ENCODE measurements around the gene SHISA2.
"Not testable (repeated sequence)": the region's sequence is repeated elsewhere in the genome, so short reads cannot be mapped to it uniquely, and the experiment has no call there.

The SHISA2 gene

GRCh38 chr13:26051657-26052311, at the start of gene SHISA2:
Gene SHISA2 (minus strand): TSS chr13:26052016. CDS start chr13:26050975, 1,041 bp downstream.
- DNase-seq (ENCODE audit: low spot score), result no peak

DNA sequence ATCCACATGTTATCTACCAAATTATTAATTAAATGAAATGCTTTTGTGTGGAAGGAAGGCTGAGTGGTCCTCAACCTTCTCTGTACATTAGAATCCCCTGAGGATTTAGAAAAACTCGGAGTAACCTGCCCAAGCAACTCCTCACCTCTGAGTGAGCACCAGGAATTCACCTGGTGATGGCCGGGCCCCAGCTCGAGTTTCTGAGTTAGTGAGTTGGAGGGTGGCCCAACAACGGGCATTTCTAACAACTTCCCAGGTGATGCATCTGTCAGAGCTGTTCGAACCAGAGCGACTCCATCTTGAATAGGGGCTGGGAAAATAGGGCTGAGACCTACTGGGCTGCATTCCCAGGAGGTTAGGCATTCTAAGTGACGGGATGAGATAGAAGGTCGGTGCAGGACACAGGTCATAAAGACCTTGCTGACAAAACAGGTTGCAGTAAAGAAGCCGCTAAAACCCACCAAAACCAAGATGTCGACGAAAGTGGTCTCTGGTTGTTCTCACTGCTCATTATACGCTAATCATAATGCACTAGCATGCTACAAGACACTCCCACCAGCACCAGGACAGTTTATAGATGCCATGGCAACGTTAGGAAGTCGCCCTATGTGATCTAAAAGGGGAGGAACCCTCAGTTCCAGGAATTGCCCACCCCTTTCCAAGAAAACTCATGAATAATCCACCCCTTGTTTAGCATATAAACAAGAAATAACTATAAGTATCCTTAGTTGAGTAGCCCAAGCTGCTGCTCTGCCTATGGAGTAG, 44.2 kb upstream of the SHISA2 start:
- no peak for DNase-seq (ENCODE audit: low spot score)

GRCh38 chr13:26095338-26095737, 43.5 kb upstream of the SHISA2 start:
- DNase-seq (ENCODE audit: low spot score), result no peak

DNA sequence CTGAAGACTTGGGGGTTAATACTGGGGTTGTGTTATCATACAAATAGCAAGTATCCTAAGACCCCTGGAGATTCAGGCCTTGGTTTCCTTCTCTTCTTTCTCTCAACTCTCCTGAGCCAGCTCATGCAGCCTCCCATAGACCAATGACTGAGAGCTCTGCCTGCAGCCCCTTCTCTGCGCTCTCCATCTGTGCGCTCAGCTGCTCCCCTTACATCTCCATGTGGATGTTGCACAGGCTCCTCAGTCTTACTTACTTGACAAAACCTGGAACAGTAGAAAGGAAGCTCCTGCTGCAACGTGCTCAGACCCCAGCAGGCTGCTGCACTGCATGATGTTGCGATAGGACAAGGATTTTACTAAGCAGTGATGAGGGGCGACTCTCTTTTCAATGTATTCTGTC, 25.0 kb upstream of the SHISA2 start:
- not testable (repeated sequence) for DNase-seq (ENCODE audit: low spot score)

GRCh38 chr13:26075498-26075897, 23.7 kb upstream of the SHISA2 start:
- DNase-seq (ENCODE audit: low spot score), result no peak

DNA sequence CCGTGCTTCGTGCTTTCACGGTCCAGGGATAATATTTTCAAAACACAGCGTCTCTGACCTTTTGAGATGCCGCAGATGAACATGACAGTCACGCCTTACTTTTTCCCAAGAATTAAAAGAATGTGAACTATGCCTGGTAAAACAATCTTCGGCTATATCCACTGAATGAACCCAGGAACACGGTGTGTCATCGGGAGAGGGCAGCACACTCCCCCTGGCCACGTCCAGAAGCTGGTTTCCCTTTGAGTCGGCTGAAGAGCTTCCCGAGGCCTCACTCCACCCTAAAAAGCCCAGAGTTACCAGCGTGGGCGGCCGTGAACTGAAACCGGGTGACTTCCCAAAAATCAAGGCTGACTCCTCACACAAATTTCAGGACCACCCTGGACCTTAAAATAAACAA, 22.9 kb upstream of the SHISA2 start:
- DNase-seq (ENCODE audit: low spot score), result no peak

- not testable (repeated sequence) for DNase-seq (ENCODE audit: low spot score)
Measured at GRCh38 chr13:26072335-26072734, 20.5 kb upstream of the SHISA2 start.

DNA sequence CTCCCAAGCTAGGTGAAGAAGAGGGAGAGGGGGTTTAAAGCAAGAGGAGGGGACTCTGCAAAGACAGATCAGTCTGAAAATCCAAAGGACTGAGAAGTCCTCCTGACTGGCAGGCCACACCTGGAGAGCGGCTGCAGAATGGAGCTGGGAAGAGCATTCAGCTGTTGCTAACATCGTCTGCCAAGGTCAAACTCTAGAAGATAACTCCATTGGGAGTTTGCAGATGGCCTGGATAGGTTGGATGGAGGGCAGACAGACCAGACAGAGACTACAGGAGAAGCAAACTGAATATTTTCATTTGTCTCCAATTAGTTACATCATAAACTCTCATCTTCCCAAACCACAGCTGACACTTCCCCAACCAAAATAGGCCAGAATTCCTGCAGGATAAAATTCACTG, 19.9 kb upstream of the SHISA2 start:
- no peak for DNase-seq (ENCODE audit: low spot score)

DNA sequence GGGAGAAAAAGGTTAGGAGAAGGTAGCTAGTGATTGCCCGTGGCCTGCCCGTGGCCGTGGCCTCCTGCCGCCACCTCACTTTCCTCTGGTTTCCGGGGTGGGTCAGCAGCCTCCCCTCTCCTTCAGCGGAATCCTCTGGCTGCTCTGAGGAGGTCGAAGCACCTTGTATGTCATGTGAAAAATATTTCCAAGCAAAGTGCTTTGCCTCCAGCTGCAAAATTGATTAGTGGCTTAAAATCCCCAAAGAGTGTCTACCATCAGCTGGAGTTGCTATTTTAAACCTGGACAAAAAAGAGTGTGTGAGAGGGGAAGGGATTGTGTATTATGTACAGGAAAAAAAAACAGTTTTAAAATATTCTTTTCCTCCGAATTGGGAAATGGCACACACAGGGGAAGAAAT, 17.8 kb upstream of the SHISA2 start:
- not testable (repeated sequence) for DNase-seq (ENCODE audit: low spot score)

DNA sequence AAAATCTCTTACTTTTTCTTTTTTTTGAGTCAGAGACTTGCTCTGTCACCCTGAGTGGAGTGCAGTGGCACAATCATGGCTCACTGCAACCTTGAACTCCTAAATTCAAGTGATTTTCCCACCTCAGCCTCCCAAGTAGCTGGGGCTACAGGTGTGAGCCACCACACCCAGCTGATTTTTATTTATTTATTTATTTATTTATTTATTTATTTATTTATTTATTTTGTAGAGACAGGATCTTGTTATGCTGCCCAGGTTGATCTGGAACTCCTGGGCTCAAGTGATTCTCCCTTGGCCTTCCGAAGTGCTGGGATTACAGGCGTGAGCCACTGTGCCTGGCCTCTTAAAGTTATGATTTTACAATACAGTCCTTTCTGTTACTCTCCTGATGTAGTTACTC, 16.6 kb upstream of the SHISA2 start:
- not testable (repeated sequence) for DNase-seq (ENCODE audit: low spot score)

GRCh38 chr13:26067601-26068000, 15.8 kb upstream of the SHISA2 start:
- DNase-seq (ENCODE audit: low spot score), result no peak

DNA sequence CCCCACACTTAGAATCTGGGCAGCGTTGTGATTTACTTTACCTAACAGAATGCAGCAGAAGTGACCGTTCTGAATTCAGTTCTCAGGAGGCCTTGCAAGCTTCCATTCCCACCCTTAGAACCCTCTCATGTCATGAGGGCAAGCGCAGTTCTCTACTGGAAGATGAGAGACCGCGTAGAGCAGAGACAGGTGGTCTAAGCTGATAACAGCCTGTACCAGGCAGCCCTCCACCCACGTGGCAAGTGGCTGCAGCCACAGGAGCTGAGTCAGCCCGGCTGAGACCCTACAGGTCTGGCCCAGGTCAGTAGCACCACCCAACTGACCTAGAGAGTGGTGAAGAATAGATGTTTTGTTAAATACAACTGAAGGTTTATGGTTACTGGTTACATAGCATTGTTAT, 14.7 kb upstream of the SHISA2 start:
- not testable (repeated sequence) for DNase-seq (ENCODE audit: low spot score)

DNA sequence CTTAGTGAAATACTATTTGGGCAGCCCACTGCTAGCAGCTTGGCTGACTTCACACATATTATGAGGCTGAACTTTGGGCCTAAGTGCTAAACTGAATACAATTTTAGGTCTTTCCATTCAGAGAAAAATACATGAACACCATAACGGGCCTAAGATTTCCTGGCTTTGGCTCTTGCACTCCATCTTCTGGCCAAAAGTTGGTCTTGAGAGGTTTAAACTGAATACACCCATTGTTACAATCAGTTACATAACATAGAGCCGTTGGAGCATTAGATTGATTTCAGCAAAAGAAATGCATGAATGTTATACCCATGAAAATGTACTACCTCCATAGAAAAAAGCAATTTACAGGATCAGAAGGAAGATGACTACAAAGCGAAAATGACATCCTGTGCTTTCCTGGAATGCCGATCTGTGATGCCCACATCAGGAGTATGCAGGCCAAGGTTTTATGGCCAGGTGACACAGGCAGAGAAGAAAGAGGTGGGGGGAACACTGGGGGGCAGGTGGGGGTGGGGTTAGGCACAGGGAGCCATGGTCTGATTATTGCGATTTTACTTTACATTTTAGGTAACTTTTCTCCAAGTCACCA, 11.1 kb upstream of the SHISA2 start:
- DNase-seq (ENCODE audit: low spot score), result peak; percentile 91

- peak; percentile 88 for DNase-seq (ENCODE audit: low spot score)
Measured at GRCh38 chr13:26061947-26062346, 10.1 kb upstream of the SHISA2 start.

DNA sequence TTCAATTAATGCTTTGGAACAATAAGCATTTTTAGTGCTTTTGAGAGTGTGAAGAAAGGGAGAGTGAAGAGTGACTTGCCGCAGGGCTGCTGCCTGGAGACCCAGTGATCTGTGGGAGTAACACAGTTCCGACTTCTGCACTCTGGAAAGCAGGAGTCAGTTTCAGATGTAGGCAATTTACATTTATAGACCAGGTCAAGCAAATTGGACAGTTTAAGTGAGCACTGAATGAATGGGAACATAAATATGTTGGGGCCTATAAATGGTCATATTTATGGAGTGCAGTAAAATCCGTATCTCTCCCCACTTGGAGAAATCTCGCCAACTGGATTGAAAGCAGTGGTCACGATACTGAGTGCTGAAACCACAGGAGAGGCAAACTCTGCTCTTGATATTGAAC, 9.4 kb upstream of the SHISA2 start:
- DNase-seq (ENCODE audit: low spot score), result no peak

DNA sequence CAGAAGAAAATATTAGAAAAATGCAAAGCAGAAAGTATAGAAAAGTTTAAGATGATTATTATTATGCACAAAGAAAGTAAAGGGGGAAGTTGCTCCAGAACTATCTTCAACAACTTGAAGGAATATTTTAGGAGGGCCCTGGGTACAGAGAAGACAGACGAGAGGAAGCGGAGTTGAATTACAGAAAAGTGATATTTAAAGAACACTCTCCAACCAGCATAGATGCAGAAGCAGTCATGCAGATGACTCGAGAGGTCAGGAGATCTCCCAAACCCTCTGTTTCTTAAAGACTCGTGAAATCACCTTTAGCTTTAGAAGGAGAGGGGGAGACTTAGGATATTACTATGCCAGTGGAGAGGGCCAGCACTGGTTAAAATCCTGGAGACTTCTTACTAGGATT, 8.5 kb upstream of the SHISA2 start:
- no peak for DNase-seq (ENCODE audit: low spot score)

GRCh38 chr13:26058704-26059103, 6.9 kb upstream of the SHISA2 start:
- DNase-seq (ENCODE audit: low spot score), result no peak

GRCh38 chr13:26054896-26055295, 3.1 kb upstream of the SHISA2 start:
- DNase-seq (ENCODE audit: low spot score), result no peak

DNA sequence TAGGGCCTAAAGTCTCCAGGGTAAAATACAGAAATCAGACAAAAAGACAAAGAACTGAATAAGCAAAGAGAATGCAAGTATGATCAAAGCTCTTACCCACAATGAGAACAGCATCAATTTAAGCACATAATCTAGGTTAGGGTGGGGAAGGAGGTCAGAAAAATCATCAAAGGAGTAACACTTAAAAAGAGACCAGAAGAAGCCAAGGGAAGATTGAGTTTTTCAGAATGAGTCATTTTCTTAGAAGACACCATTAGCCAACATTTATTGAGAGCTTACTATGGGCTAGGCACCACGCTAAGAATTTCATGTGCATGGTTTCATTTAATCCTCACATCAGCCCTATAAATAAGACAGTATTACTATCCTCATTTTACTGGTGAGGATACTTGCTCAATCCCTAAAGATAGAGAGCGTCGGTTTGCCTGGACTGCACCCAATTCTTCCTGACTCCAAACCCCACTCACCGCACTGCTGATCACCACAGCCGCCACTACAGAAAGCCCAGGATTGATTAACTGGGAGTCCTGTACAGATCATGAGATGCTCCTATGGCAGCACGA, 1.7 kb upstream of the SHISA2 start:
- DNase-seq (ENCODE audit: low spot score), result no peak

DNA sequence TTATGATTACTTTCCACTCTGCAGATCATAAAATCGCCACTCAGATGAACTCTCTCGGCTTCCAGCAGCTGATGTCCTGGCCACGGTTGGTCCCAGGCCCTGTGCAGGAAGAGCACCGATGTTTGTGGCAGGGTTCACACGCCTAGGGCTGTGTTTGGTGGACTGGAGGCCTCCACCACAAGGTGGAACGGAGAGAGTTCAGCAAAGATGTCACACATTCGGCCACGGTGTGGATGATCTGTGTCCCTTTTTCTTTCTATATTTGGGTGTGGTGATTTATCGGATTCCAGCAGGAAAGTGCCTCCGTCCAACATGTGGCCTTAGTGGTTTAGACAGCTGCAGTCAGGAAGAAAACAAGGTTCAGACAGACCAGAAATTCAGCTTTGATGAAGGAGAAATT, 521 bp upstream of the SHISA2 start:
- DNase-seq (ENCODE audit: low spot score), result no peak

DNA sequence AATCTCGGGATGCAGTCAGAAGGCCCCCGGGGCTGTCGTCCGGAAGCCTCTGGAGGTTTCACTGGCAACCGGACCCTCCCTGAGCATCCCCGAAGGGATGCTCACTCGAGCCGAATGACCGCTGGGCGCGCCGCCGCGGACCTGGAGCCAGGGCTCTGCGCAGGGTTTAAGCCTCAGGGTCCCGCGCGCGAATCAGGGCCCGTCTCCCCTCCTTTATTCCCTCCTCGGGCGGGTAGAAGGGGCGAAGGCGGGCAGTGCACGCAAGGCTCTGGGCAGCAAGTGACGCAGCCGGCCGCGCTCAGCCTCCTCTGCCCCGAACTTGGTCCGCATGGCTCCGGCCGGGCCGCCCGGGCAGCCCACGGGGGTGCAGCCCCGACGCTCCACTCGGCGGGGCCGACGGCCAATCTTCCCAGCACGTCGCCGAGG, 572 bp downstream of the SHISA2 start:
- DNase-seq (ENCODE audit: low spot score), result no peak

DNA sequence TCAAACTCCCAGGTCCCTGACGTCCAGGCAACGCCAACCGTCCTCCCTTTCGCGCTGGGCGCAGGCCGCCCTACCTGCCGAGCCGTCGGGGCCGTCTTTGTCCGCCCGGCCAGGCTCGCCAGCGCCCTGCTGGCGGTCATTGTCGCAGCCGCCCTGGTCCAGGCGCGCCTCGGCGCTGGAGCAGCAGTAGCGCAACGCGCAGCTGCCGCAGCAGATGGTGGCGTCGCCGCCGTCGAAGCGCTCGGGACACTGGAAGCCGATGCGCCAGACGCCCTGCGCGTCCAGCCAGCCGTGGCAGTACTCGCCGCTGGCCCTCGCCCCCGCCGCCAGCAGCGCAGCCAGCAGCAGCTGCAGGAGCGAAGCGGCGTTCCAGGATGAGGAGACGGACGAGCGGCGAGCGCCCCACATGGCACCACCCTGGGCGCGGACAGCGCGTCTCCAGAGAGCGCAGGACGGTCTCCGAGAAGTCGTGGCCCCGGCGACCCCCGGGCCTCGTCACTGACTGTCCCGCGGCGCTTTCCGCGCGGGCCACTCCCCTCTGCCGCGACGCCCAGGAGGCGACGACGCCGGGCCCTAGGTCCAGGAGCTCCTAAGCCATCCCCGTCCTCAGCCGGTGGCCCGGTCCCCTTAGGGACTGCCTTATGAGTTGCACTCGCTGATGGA, 1.1 kb downstream of the SHISA2 start:
- DNase-seq (ENCODE audit: low spot score), result no peak
